H1 (cell line): Measurements from ENCODE around the gene FHIT. TPM values are rescaled to one million over a fixed set of nuclear protein-coding genes. Genes with fewer than 3 reads are reported as not detected.

Experiments
- CTCF ChIA-PET: fragments of 300-600 bp; sonication (Branson Sonifier 250); formaldehyde crosslinking; loops from one replicate; lab custom pipeline; 2021; ENCODE audit not compliant: partially characterized antibody; lab: Charles Lee
- POLR2A ChIA-PET: fragments of 300-600 bp; sonication (Branson Sonifier 250); formaldehyde crosslinking; loops from one replicate; lab custom pipeline; 2021; ENCODE audit warnings: inconsistent platforms; ENCODE audit not compliant: partially characterized antibody; lab: Charles Lee
- DNase-seq, 2 experiments: peaks; one replicate each; pipeline versions ENCODE4 v3.0.0 to v3.0.0-alpha.2; 2010 to 2022; ENCODE audit warnings: low spot score in 2 of 2, low read depth in 1 of 2, mixed read lengths in 1 of 2
- FAIRE-seq: peaks from 2 replicates; lab custom pipeline; 2011; peaks lifted over from hg19 to GRCh38; lab: Jason Lieb, UNC
- H2AFZ ChIP-seq: 2 replicates; pipeline ENCODE4 v1.8.1; 2012; ENCODE audit warnings: low read length, inconsistent platforms
- H2AK5ac ChIP-seq: 2 replicates; pipeline ENCODE4 v1.6.1; 2013; ENCODE audit warnings: low read depth, low read length
- H2BK120ac ChIP-seq: replicated peaks from 2 replicates; pipeline ENCODE3; 2013; ENCODE audit warnings: low read depth, low read length, inconsistent platforms
- H2BK12ac ChIP-seq: 2 replicates; pipeline ENCODE4 v1.6.1; 2013; ENCODE audit warnings: low read depth, low read length
- H2BK15ac ChIP-seq: 2 replicates; pipeline ENCODE4 v1.6.1; 2013; ENCODE audit warnings: low read length
- H2BK20ac ChIP-seq: 2 replicates; pipeline ENCODE4 v1.6.1; 2013; ENCODE audit warnings: low read length
- H2BK5ac ChIP-seq: 2 replicates; pipeline ENCODE4 v1.6.1; 2013; ENCODE audit warnings: low read depth, low read length
- H3K14ac ChIP-seq: 2 replicates; pipeline ENCODE4 v1.6.1; 2013; ENCODE audit warnings: inconsistent platforms; ENCODE audit not compliant: insufficient read length
- H3K18ac ChIP-seq: 2 replicates; pipeline ENCODE4 v1.6.1; 2013; ENCODE audit warnings: low read length; ENCODE audit errors: extremely low read depth
- H3K23ac ChIP-seq: 2 replicates; pipeline ENCODE4 v1.6.1; 2013; ENCODE audit warnings: inconsistent platforms; ENCODE audit not compliant: insufficient read length
- H3K23me2 ChIP-seq: 2 replicates; pipeline ENCODE4 v1.6.1; 2013; ENCODE audit warnings: low read depth, low read length
- H3K27ac ChIP-seq: 2 replicates; pipeline ENCODE4 v1.6.1; 2011; ENCODE audit warnings: low read depth, low read length, inconsistent platforms
- H3K27me3 ChIP-seq, 4 experiments: replicated peaks in 1 of 4; 1 replicate in 1 of 4; 2 replicates in 3 of 4; pipeline versions ENCODE4 v1.6.1 to v1.8.1; 2011 to 2013; ENCODE audit warnings: low read length in 3 of 4, mild to moderate bottlenecking in 3 of 4, inconsistent platforms in 2 of 4, mixed read lengths in 2 of 4, moderate library complexity in 1 of 4; ENCODE audit not compliant: control insufficient read depth in 3 of 4, insufficient read depth in 3 of 4; ENCODE audit errors: extremely low read depth in 1 of 4
- H3K36me3 ChIP-seq, 4 experiments: 2 replicates each; pipeline versions ENCODE4 v1.6.1 to v1.8.1; 2011 to 2013; ENCODE audit warnings: mild to moderate bottlenecking in 4 of 4, low read length in 3 of 4, moderate library complexity in 2 of 4, control low read depth in 1 of 4, inconsistent platforms in 1 of 4; ENCODE audit not compliant: insufficient read depth in 4 of 4, control insufficient read depth in 2 of 4
- H3K4ac ChIP-seq: replicated peaks from 2 replicates; pipeline ENCODE3; 2013; ENCODE audit warnings: low read length, low read depth, mixed read lengths, inconsistent platforms; ENCODE audit not compliant: insufficient read length
- H3K4me1 ChIP-seq, 4 experiments: replicated peaks in 1 of 4; 1 replicate in 1 of 4; 2 replicates in 3 of 4; pipeline versions ENCODE4 v1.6.1 to v1.8.1; 2011 to 2013; ENCODE audit warnings: low read length in 3 of 4, inconsistent platforms in 2 of 4, mixed read lengths in 1 of 4; ENCODE audit not compliant: insufficient read depth in 4 of 4, control insufficient read depth in 3 of 4
- H3K4me2 ChIP-seq, 2 experiments: 2 replicates each; pipeline versions ENCODE4 v1.6.1 to v1.8.1; 2011 to 2013; ENCODE audit warnings: low read depth in 2 of 2, low read length in 2 of 2, control low read depth in 1 of 2, inconsistent platforms in 1 of 2, mild to moderate bottlenecking in 1 of 2; ENCODE audit not compliant: insufficient read depth in 1 of 2
- H3K4me3 ChIP-seq, 4 experiments: fragments of 200-600, 300-600 bp in 1 of 4; sonication (generic), shearing (Covaris generic), sonication (Bioruptor Twin) in 1 of 4; 2 replicates each; pipeline versions ENCODE4 v1.5.1 to v1.8.1; 2011 to 2016; ENCODE audit warnings: low read length in 4 of 4, low read depth in 3 of 4, control low read depth in 2 of 4, inconsistent platforms in 2 of 4, mild to moderate bottlenecking in 2 of 4, mixed read lengths in 1 of 4, moderate library complexity in 1 of 4; ENCODE audit not compliant: insufficient read depth in 2 of 4; ENCODE audit errors: extremely low read depth in 1 of 4
- H3K56ac ChIP-seq: replicated peaks from 2 replicates; pipeline ENCODE3; 2013; ENCODE audit warnings: low read depth, mild to moderate bottlenecking, mixed read lengths, low read length, inconsistent platforms; ENCODE audit not compliant: insufficient read length
- H3K79me1 ChIP-seq: 2 replicates; pipeline ENCODE4 v1.6.1; 2013; ENCODE audit warnings: low read depth, low read length, control low read depth
- H3K79me2 ChIP-seq, 2 experiments: 2 replicates each; pipeline versions ENCODE4 v1.6.1 to v1.8.1; 2012 to 2013; ENCODE audit warnings: low read length in 2 of 2, mild to moderate bottlenecking in 2 of 2, inconsistent platforms in 1 of 2; ENCODE audit not compliant: insufficient read depth in 2 of 2, control insufficient read depth in 1 of 2
- H3K9ac ChIP-seq, 4 experiments: replicated peaks in 1 of 4; 1 replicate in 1 of 4; 2 replicates in 3 of 4; pipeline versions ENCODE4 v1.6.1 to v1.8.1; 2011 to 2013; ENCODE audit warnings: low read depth in 3 of 4, low read length in 3 of 4, control low read depth in 2 of 4, mild to moderate bottlenecking in 2 of 4, moderate library complexity in 2 of 4, inconsistent platforms in 1 of 4; ENCODE audit errors: extremely low read depth in 1 of 4
- H3K9me3 ChIP-seq, 2 experiments: 2 replicates each; pipeline versions ENCODE4 v1.6.1 to v1.8.1; 2012 to 2013; ENCODE audit warnings: mild to moderate bottlenecking in 2 of 2, moderate library complexity in 2 of 2, control low read depth in 1 of 2, inconsistent platforms in 1 of 2, low read depth in 1 of 2, low read length in 1 of 2, mixed read lengths in 1 of 2; ENCODE audit not compliant: insufficient read depth in 2 of 2
- H4K20me1 ChIP-seq, 2 experiments: replicated peaks in 1 of 2; 2 replicates each; pipeline versions ENCODE3 to v1.8.1; 2011 to 2013; ENCODE audit warnings: inconsistent platforms in 2 of 2, low read length in 2 of 2, mild to moderate bottlenecking in 1 of 2; ENCODE audit not compliant: insufficient read depth in 2 of 2, control insufficient read depth in 1 of 2
- H4K5ac ChIP-seq: 2 replicates; pipeline ENCODE4 v1.6.1; 2013; ENCODE audit warnings: low read length, low read depth, mixed read lengths, inconsistent platforms; ENCODE audit not compliant: insufficient read length
- H4K8ac ChIP-seq: 2 replicates; pipeline ENCODE4 v1.8.0; 2013; ENCODE audit warnings: mild to moderate bottlenecking, moderate library complexity, low read length, inconsistent platforms; ENCODE audit not compliant: insufficient read depth; ENCODE audit errors: extremely low read depth
- H4K91ac ChIP-seq: replicated peaks from 2 replicates; pipeline ENCODE3; 2013; ENCODE audit warnings: low read length, mixed read lengths, inconsistent platforms; ENCODE audit not compliant: insufficient read length
- TAF1 ChIP-seq: IDR thresholded peaks from 2 replicates; pipeline ENCODE4 v1.6.1; 2011; ENCODE audit warnings: mild to moderate bottlenecking, low read depth, low read length
- WGBS, 2 experiments: shearing (Covaris generic) in 1 of 2; methylation state at CpG; one replicate each; pipeline versions ENCODE4 v1.1.6 to v1.1.7; 2013 to 2015; ENCODE audit warnings: low lambda C conversion rate in 2 of 2, mixed read lengths in 2 of 2, inconsistent platforms in 1 of 2, low coverage in 1 of 2, missing lambda C conversion rate in 1 of 2; ENCODE audit not compliant: insufficient replicate concordance in 2 of 2, insufficient coverage in 1 of 2, insufficient read length in 1 of 2; ENCODE audit errors: extremely low coverage in 1 of 2, missing lambda C conversion rate in 1 of 2; 5-methylcytosine and 5-hydroxymethylcytosine counted together
- polyA plus RNA-seq, 7 experiments: library from polyadenylated mRNA; depleted of rRNA in 3 of 7; stranded (reverse) in 5 of 7; unstranded in 2 of 7; fragments of >200 nt in 5 of 7; fragments of 200-250 nt in 2 of 7; gene quantifications; 1 replicate in 5 of 7; 2 replicates in 1 of 7; 4 replicates in 1 of 7; pipeline versions ENCODE4 v1.2.1 to v1.2.3, GENCODE V29; 2011 to 2013; ENCODE audit warnings: missing spikeins in 2 of 7, mixed read lengths in 2 of 7
- total RNA-seq: library from RNA; stranded (reverse); fragmentation: NEBNext Ultra II Directional; extraction: Animal tissue kit (Norgen Biotek cat#: 25700); gene quantifications from 2 replicates; pipeline ENCODE4 v1.2.1, GENCODE V29; 2021

FHIT gene
- total and polyA plus RNA-seq, 2 of the 8 experiments (the other 6 are each of a cell fraction or from before 2014, with no cell fraction given): 1.2 to 3.2 TPM

- TF ChIP-seq TAF1: no peak
- Histone ChIP-seq H3K9me3 (0 out of 4 replicates have a peak, but pooled peaks cover 0 to 3% of the 10 kb centered on the region in 2 experiments), H3K23ac (no peak overlapping the region), H2BK120ac (no peak overlapping the region), H2BK20ac (no peak overlapping the region), H3K4me2 (no peak overlapping the region), H3K79me2 (no peaks in the 10 kb centered on the region), H3K27me3 (no peaks in the 10 kb centered on the region), H3K56ac (no peak overlapping the region), H3K9ac (no peak overlapping the region), H3K14ac (no peak overlapping the region), H3K4me3 (no peak overlapping the region), H4K5ac (no peak overlapping the region), H2BK15ac (no peak overlapping the region), H3K27ac (no peak overlapping the region), H2AFZ (no peak overlapping the region), H3K23me2 (no peaks in the 10 kb centered on the region), H3K4ac (no peak overlapping the region), H3K79me1 (no peaks in the 10 kb centered on the region), H3K36me3 (peaks cover 0 to 2% (median 0%) of the 10 kb centered on the region in 4 experiments; a peak in 1 of 8 replicates), H4K20me1 (no peaks in the 10 kb centered on the region), H2AK5ac (no peak overlapping the region), H3K18ac (no peak overlapping the region), H4K91ac (no peak overlapping the region), H2BK12ac (no peak overlapping the region), H4K8ac (no peak overlapping the region), H2BK5ac (no peak overlapping the region), H3K4me1 (peaks cover 0 to 11% (median 10%) of the 10 kb centered on the region in 4 experiments; a peak in 5 of 7 replicates)
- DNase-seq (no peak), FAIRE-seq (no peak)
- 80% methylated on average over 1 of the region's 1 CpG; no CpG with 5 or more reads in 1 of the 2 experiments for WGBS, 2 experiments
- ChIA-PET CTCF (interaction anchor here (0.6 kb wide), 1 partner anchor 103 kb away, joined by 4 read pairs; no protein-coding TSS in a partner anchor), POLR2A (no interaction called here)
Observed at GRCh38 chr3:59714066-59714465, 1537.2 kb downstream of the FHIT start.
